Measurements from ENCODE around the gene SRPK2. TPM values are rescaled to one million over a fixed set of nuclear protein-coding genes. Genes with fewer than 3 reads are reported as not detected.

SRPK2 gene
- total and polyA plus RNA-seq, 2 of the 8 experiments (the other 6 are each of a cell fraction or from before 2014, with no cell fraction given): 10.0 to 47.1 TPM

- FAIRE-seq (no peak), DNase-seq (ENCODE audit: low read depth in 1 of 2, low spot score in 2 of 2) (no peak)
- Histone ChIP-seq H2BK15ac (ENCODE audit: low read length) (no peak overlapping the region), H2AFZ (ENCODE audit: low read length) (no peak overlapping the region), H3K4me1 (replicated peaks in 1 of 4; ENCODE audit: control insufficient read depth in 3 of 4, insufficient read depth in 4 of 4, low read length in 3 of 4) (no peaks in the 10 kb centered on the region), H3K4me2 (ENCODE audit: insufficient read depth in 1 of 2, low read depth in 2 of 2, low read length in 2 of 2) (no peak overlapping the region), H3K14ac (ENCODE audit: insufficient read length) (no peak overlapping the region), H2BK5ac (ENCODE audit: low read depth, low read length) (no peak overlapping the region), H4K5ac (ENCODE audit: insufficient read length, low read depth, low read length) (no peak overlapping the region), H3K79me2 (ENCODE audit: control insufficient read depth in 1 of 2, insufficient read depth in 2 of 2, low read length in 2 of 2) (peaks cover 4 to 75% of the 10 kb centered on the region in 2 experiments), H3K23me2 (ENCODE audit: low read depth, low read length) (no peaks in the 10 kb centered on the region; the same call in 1 of the 2 replicates), H3K27me3 (replicated peaks in 1 of 4; ENCODE audit: control insufficient read depth in 3 of 4, extremely low read depth in 1 of 4, insufficient read depth in 3 of 4, low read length in 3 of 4) (no peaks in the 10 kb centered on the region), H3K18ac (ENCODE audit: extremely low read depth, low read length) (no peak overlapping the region), H3K4me3 (ENCODE audit: extremely low read depth in 1 of 4, insufficient read depth in 2 of 4, low read depth in 3 of 4, low read length in 4 of 4) (no peak overlapping the region), H4K91ac (replicated peaks; ENCODE audit: insufficient read length, low read length) (no peak overlapping the region), H2AK5ac (ENCODE audit: low read depth, low read length) (no peak overlapping the region), H3K79me1 (ENCODE audit: low read depth, low read length) (peaks cover 5% of the 10 kb centered on the region; the same call in 1 of the 2 replicates), H2BK12ac (ENCODE audit: low read depth, low read length) (no peak overlapping the region), H3K56ac (replicated peaks; ENCODE audit: insufficient read length, low read depth, low read length) (no peak overlapping the region), H4K8ac (ENCODE audit: extremely low read depth, insufficient read depth, low read length) (no peak overlapping the region), H2BK120ac (replicated peaks; ENCODE audit: low read depth, low read length) (no peak overlapping the region), H3K9me3 (ENCODE audit: insufficient read depth in 2 of 2, low read depth in 1 of 2, low read length in 1 of 2) (no peaks in the 10 kb centered on the region), H3K23ac (ENCODE audit: insufficient read length) (no peak overlapping the region), H4K20me1 (replicated peaks in 1 of 2; ENCODE audit: control insufficient read depth in 1 of 2, insufficient read depth in 2 of 2, low read length in 2 of 2) (peaks cover 3 to 15% of the 10 kb centered on the region in 2 experiments), H2BK20ac (ENCODE audit: low read length) (no peak overlapping the region), H3K9ac (replicated peaks in 1 of 4; ENCODE audit: extremely low read depth in 1 of 4, low read depth in 3 of 4, low read length in 3 of 4) (no peak overlapping the region), H3K36me3 (ENCODE audit: control insufficient read depth in 2 of 4, insufficient read depth in 4 of 4, low read length in 3 of 4) (no peaks in the 10 kb centered on the region; a peak in 1 of 8 replicates), H3K27ac (ENCODE audit: low read depth, low read length) (no peak overlapping the region), H3K4ac (replicated peaks; ENCODE audit: insufficient read length, low read depth, low read length) (no peak overlapping the region)
- POLR2A ChIA-PET (ENCODE audit: partially characterized antibody): no interaction called here
- CTCF ChIA-PET (ENCODE audit: partially characterized antibody): interaction anchor here (1.4 kb wide), 1 partner anchor 79 kb away, joined by 5 read pairs; no protein-coding TSS in a partner anchor
- WGBS, 2 experiments (ENCODE audit: extremely low coverage in 1 of 2, insufficient coverage in 1 of 2, insufficient read length in 1 of 2, insufficient replicate concordance in 2 of 2, low coverage in 1 of 2, low lambda C conversion rate in 2 of 2, missing lambda C conversion rate in 1 of 2): 99% methylated on average over 6 of the region's 6 CpGs; no CpG with 5 or more reads in 1 of the 2 experiments
- TF ChIP-seq JUND (IDR thresholded peaks at IDR 0.05; ENCODE audit: low read length): no peak
- no peak for TF ChIP-seq ZNF274 (IDR thresholded peaks at IDR 0.05; ENCODE audit: borderline replicate concordance, extremely low read depth, low read length)
- TF ChIP-seq GABPA (IDR thresholded peaks at IDR 0.05; ENCODE audit: borderline replicate concordance, insufficient read depth, low read length): no peak
- TF ChIP-seq CHD2 (IDR thresholded peaks at IDR 0.05; ENCODE audit: low read length): no peak
- TF ChIP-seq TAF1 (IDR thresholded peaks at IDR 0.05; ENCODE audit: low read depth, low read length): no peak
- TF ChIP-seq MAFK (IDR thresholded peaks at IDR 0.05; ENCODE audit: low read depth, low read length): no peak
- no peak for TF ChIP-seq KDM1A (IDR thresholded peaks at IDR 0.05; ENCODE audit: borderline replicate concordance, low read length)
- TF ChIP-seq, protein P1, sequence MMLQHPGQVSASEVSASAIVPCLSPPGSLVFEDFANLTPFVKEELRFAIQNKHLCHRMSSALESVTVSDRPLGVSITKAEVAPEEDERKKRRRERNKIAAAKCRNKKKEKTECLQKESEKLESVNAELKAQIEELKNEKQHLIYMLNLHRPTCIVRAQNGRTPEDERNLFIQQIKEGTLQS (IDR thresholded peaks at IDR 0.05; ENCODE audit: insufficient read depth, low read depth, low read length): no peak
- no peak for TF ChIP-seq NRF1 (IDR thresholded peaks at IDR 0.05; ENCODE audit: low read depth, low read length)
- TF ChIP-seq RAD21 (IDR thresholded peaks at IDR 0.05 in 1 of 2, conservative IDR thresholded peaks at IDR 0.05 in 1 of 2; ENCODE audit: low read depth in 2 of 2, low read length in 2 of 2): no peak
- TF ChIP-seq CBX8 (IDR thresholded peaks at IDR 0.05; ENCODE audit: borderline replicate concordance, low read depth, low read length): no peak
- TF ChIP-seq CREB1 (IDR thresholded peaks at IDR 0.05): no peak
- TF ChIP-seq SP4 (IDR thresholded peaks at IDR 0.05; ENCODE audit: low read length): no peak
These were observed 66.0 kb downstream of the SRPK2 start for GRCh38 chr7:105322655-105323277.
